Uterus (tissue), 4 donors: ENCODE results near the gene PLA2G4D. TPM values are rescaled to one million over a fixed set of nuclear protein-coding genes. Genes with fewer than 3 reads are reported as not detected.

ENCODE experiments used
- DNase-seq, 2 donors: peaks; one replicate each; pipeline ENCODE4 v3.0.0-alpha.2; 2019 to 2020
- H3K27ac ChIP-seq, 2 donors: fragments of 200-600 bp; sonication (generic); 1 replicate in 1 of 2; 2 replicates in 1 of 2; pipeline ENCODE4 v1.5.1; 2016 to 2018
- H3K27me3 ChIP-seq, 2 donors: fragments of 200-600 bp; sonication (generic); one replicate each; pipeline ENCODE4 v1.5.1; 2018 to 2019; ENCODE audit warnings: control low read depth in 1 of 2
- H3K36me3 ChIP-seq, 2 donors: fragments of 200-600 bp; sonication (generic); one replicate each; pipeline ENCODE4 v1.5.1; 2019; ENCODE audit warnings: control low read depth in 1 of 2
- H3K4me1 ChIP-seq, 2 donors: fragments of 200-600 bp; sonication (generic); one replicate each; pipeline ENCODE4 v1.5.1; 2018 to 2019; ENCODE audit warnings: control low read depth in 1 of 2
- H3K4me3 ChIP-seq, 2 donors: fragments of 200-600 bp; sonication (generic); 1 replicate in 1 of 2; 2 replicates in 1 of 2; pipeline ENCODE4 v1.5.1; 2018 to 2019; ENCODE audit warnings: mild to moderate bottlenecking in 1 of 2
- H3K9me3 ChIP-seq, 2 donors: fragments of 200-600 bp; sonication (generic); one replicate each; pipeline ENCODE4 v1.5.1; 2019; ENCODE audit warnings: control low read depth in 1 of 2
- CTCF ChIP-seq, 4 experiments: fragments of 200-600 bp in 2 of 4; fragments of 450-650 bp in 2 of 4; sonication (generic) in 2 of 4; IDR thresholded peaks; one replicate each; pipeline ENCODE4 v1.5.1; 2016 to 2019; ENCODE audit warnings: antibody characterized with exemption in 4 of 4, mild to moderate bottlenecking in 2 of 4, moderate library complexity in 1 of 4
- POLR2A ChIP-seq, 2 donors: fragments of 450-650 bp; IDR thresholded peaks; one replicate each; pipeline ENCODE4 v1.6.1; 2016; ENCODE audit warnings: antibody characterized with exemption in 2 of 2, mild to moderate bottlenecking in 1 of 2, moderate library complexity in 1 of 2
- intact Hi-C: fragments of 100-400 bp; cut with DNase I; formaldehyde crosslinking; loops from one replicate; pipeline ENCODE4 v1.15.1; 2023; ENCODE audit warnings: low total_unique reads
- total RNA-seq, 4 donors: library from RNA; depleted of rRNA in 3 of 4; stranded (reverse); fragments of >200 nt in 3 of 4; gene quantifications; one replicate each; pipeline versions ENCODE4 v1.1.0 to v1.2.4, GENCODE V29; 2014 to 2023
- donor health status: DM: yes; HTN: yes; CAD: no.

Gene PLA2G4D
- total RNA-seq, 4 donors from 2014 or later = 0.07 TPM; not detected in 3

GRCh38 chr15:42106288-42106687 is 11.9 kb upstream of the PLA2G4D start:
- TF ChIP-seq CTCF (IDR thresholded peaks at IDR 0.05) (no peak), POLR2A (IDR thresholded peaks at IDR 0.05) (no peak)
- Histone ChIP-seq H3K27me3 (no peaks in the 10 kb centered on the region), H3K27ac (no peak overlapping the region), H3K9me3 (no peaks in the 10 kb centered on the region), H3K4me1 (no peaks in the 10 kb centered on the region), H3K4me3 (no peak overlapping the region), H3K36me3 (no peaks in the 10 kb centered on the region)
- DNase-seq = no peak
- intact Hi-C loops = no loop called here

GRCh38 chr15:42104095-42104891 is 9.9 kb upstream of the PLA2G4D start:
- no peaks in the 10 kb centered on the region for H3K9me3 ChIP-seq
- H3K36me3 ChIP-seq = no peaks in the 10 kb centered on the region
- H3K27me3 ChIP-seq = no peaks in the 10 kb centered on the region
- no peak overlapping the region for H3K4me3 ChIP-seq
- DNase-seq = no peak
- TF ChIP-seq CTCF (IDR thresholded peaks at IDR 0.05) (no peak), POLR2A (IDR thresholded peaks at IDR 0.05) (no peak)
- intact Hi-C loops = no loop called here
- no peak overlapping the region for H3K27ac ChIP-seq
- H3K4me1 ChIP-seq = no peaks in the 10 kb centered on the region

- no peaks in the 10 kb centered on the region for H3K4me1 ChIP-seq
- H3K27ac ChIP-seq = no peak overlapping the region
- DNase-seq = no peak
- no peaks in the 10 kb centered on the region for H3K27me3 ChIP-seq
- intact Hi-C loops = no loop called here
- H3K4me3 ChIP-seq = no peak overlapping the region
- no peaks in the 10 kb centered on the region for H3K36me3 ChIP-seq
- TF ChIP-seq POLR2A (IDR thresholded peaks at IDR 0.05) (no peak), CTCF (IDR thresholded peaks at IDR 0.05) (no peak)
- no peaks in the 10 kb centered on the region for H3K9me3 ChIP-seq
These were observed 8.4 kb upstream of the PLA2G4D start for GRCh38 chr15:42102646-42103235.

- Histone ChIP-seq H3K27ac (no peak overlapping the region), H3K27me3 (no peaks in the 10 kb centered on the region), H3K9me3 (no peaks in the 10 kb centered on the region), H3K36me3 (no peaks in the 10 kb centered on the region), H3K4me3 (no peak overlapping the region), H3K4me1 (no peaks in the 10 kb centered on the region)
- TF ChIP-seq POLR2A (IDR thresholded peaks at IDR 0.05) (no peak), CTCF (IDR thresholded peaks at IDR 0.05) (no peak)
- intact Hi-C loops = no loop called here
- DNase-seq = no peak
These were observed 7.5 kb upstream of the PLA2G4D start for GRCh38 chr15:42101861-42102260.

GRCh38 chr15:42100021-42100800 is 5.8 kb upstream of the PLA2G4D start:
- Histone ChIP-seq H3K4me1 (no peaks in the 10 kb centered on the region), H3K27ac (no peak overlapping the region), H3K9me3 (no peaks in the 10 kb centered on the region), H3K4me3 (no peak overlapping the region), H3K27me3 (no peaks in the 10 kb centered on the region), H3K36me3 (no peaks in the 10 kb centered on the region)
- TF ChIP-seq POLR2A (IDR thresholded peaks at IDR 0.05) (no peak), CTCF (IDR thresholded peaks at IDR 0.05) (no peak)
- intact Hi-C loops = no loop called here
- no peak for DNase-seq
